Right lobe of liver (tissue), 4 donors: ENCODE results near the gene ARHGAP27.

Source experiments
- POLR2A ChIP-seq: fragments of 450-650 bp; IDR thresholded peaks from one replicate; pipeline ENCODE4 v1.6.1; 2017; ENCODE audit warnings: antibody characterized with exemption, mild to moderate bottlenecking
- TF ChIP-seq, protein P1 (sequence below), 4 donors: fragments of 200-600 bp in 3 of 4; fragments of 450-650 bp in 1 of 4; IDR thresholded peaks; one replicate each; pipeline versions ENCODE4 v1.5.1 to v1.8.0; 2016 to 2022; ENCODE audit warnings: antibody characterized with exemption in 4 of 4, mild to moderate bottlenecking in 2 of 4
- donor health status: DM: no; HTN: no; CAD: no.
- donor health status: DM: no; HTN: no; CAD: no.
- donor health status: DM: no; HTN: yes; CAD: no.

DNA sequence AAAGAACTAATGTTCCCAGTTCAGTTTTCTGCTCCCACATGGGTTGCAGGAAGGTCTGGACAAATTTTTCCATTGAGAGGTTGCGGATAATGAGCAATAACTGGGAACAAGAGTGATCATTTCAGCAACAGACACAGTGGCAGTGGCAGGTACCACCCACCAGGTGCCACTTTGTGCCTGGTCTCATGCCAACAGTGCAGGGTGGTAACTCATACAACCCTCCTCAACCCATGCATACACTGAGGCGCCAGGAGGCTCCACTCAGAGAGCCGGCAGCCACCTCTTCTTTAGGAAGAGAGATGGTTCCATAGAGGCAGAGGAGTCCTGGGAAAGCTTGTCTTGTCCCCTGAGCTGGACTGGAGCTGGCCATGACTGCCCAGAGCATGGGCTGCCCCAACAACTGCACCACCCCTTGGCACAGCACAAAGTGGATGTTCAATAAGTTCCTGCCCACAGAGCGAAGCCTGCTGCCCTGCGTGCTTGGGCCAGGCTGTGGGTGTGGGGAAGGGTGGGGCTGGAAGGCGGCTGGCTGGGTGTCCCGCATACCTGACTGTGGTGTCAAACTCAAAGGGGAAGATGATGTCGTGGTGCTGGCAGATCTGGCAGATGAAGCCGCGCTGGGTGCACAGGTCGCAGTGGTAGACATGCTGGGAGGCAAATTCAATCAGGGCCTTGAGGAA lies 6.4 kb upstream of the ARHGAP27 start:
- TF ChIP-seq, protein P1, sequence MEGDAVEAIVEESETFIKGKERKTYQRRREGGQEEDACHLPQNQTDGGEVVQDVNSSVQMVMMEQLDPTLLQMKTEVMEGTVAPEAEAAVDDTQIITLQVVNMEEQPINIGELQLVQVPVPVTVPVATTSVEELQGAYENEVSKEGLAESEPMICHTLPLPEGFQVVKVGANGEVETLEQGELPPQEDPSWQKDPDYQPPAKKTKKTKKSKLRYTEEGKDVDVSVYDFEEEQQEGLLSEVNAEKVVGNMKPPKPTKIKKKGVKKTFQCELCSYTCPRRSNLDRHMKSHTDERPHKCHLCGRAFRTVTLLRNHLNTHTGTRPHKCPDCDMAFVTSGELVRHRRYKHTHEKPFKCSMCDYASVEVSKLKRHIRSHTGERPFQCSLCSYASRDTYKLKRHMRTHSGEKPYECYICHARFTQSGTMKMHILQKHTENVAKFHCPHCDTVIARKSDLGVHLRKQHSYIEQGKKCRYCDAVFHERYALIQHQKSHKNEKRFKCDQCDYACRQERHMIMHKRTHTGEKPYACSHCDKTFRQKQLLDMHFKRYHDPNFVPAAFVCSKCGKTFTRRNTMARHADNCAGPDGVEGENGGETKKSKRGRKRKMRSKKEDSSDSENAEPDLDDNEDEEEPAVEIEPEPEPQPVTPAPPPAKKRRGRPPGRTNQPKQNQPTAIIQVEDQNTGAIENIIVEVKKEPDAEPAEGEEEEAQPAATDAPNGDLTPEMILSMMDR (IDR thresholded peaks at IDR 0.05) = no peak
- TF ChIP-seq POLR2A = no peak
